NCI-H524 treated with DMSO at 0.1 percent for 48 hours (cell line): Measurements from ENCODE around the gene ANP32A.

Source experiments
- DNase-seq: peaks from one replicate; lab custom pipeline; 2025; lab: John Stamatoyannopoulos, UW

The ANP32A gene

DNA sequence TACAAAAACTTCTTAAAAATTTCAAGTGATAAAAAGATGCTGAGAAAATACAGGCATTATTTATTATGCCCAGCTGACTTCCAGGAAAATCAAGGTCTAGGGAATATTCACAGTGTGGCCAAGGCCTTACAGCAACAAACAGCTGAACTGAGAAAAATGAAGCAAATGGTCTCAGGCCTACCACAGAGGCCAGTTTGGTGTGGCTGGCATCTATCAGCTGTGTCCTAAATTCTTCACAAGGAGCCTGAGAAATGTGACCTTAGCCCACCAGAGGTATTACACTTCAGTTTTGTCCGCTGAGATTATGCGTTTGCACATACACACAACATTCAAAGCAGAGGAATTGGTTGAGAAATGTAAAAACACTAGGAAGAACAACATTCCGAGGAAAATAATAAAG lies 77.4 kb downstream of the ANP32A start:
- no peak for DNase-seq

DNA sequence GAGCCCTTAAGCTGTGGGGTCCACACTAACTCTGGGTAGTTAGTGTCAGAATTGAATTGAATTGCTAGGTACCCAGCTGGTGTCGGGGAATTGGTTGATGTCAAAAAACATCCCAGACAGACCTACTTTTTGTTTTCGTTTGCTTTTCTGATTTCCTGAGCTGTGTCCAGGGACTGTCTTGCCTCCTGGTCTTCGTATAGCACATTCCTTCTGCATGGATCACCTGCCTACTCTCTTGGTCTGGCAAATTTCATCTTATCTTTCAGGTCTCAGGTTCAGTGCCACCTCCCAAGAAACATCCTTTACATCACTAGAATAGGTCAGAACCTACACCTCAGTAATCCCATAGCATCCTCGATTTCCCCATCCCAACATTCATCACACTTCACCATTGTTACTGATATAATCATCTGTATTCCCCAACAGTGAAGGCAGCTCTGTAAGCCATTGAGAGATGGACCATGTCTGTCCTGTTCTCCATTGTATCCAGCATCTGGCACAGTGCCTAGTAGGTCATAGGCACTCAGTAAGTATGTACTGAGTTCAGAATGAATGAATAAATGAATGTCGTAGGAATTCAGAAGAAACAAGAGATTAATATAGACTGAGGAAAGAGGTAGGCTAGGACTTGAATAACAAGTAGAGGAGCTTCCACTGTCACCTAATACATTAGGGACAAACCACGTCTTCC lies 81.2 kb downstream of the ANP32A start:
- DNase-seq: no peak

DNA sequence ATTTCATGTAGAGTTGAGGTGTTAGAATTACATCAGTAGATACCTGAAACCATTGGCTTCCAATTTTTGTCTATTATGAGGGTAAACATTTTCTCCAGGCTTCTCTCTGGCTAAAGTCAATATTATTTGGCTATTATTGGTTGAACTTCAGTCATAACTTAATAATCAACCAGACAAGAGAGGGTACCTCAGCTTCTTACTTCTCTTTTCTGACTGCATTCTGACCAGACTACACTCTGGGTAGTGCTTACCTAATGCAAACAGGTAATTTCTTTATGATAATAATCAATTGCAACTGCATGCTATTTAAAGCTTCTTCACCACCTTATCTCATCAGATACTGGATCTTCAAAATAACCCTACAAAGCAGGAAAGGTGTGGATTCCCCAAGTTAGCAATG lies 85.1 kb downstream of the ANP32A start:
- DNase-seq: no peak

DNA sequence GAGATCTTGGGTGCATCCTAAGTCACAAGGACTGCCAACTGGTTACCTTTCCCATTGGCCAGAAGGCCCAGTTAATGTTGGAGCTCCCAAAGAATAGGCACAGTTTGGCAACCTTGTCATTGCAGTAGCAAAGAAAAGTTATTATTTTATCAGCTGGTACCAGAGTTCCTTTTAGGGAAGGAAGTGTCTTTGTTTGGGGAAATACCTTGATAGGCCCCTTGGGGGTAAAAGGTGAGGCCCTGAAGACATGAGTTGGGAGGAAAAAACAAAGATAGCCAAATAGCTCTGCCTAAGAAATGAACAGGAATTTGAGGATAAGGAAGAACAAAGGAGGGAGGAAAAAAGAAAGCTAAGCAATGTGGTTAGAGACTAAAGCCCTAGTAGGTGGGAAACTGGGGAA lies 85.8 kb downstream of the ANP32A start:
- no peak for DNase-seq

DNA sequence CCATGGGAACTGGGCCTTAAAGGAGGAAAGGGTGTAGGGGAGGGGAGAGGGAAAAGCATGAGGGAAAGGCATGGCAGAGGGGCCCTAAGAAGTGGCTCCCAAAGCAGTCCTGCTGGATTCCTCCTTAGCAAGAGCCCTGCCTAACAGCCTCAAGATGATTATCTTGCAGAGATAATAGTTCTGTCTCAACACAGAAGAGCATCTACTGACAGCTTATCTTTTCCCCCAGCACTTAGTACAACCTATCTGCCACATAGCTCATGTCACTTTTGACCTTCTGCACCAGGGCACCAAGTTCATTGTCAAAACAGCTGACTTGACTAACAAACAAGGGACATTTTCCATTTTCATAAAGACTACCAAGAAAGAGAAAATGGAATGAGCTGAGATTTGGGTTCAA lies 86.3 kb downstream of the ANP32A start:
- no peak for DNase-seq

DNA sequence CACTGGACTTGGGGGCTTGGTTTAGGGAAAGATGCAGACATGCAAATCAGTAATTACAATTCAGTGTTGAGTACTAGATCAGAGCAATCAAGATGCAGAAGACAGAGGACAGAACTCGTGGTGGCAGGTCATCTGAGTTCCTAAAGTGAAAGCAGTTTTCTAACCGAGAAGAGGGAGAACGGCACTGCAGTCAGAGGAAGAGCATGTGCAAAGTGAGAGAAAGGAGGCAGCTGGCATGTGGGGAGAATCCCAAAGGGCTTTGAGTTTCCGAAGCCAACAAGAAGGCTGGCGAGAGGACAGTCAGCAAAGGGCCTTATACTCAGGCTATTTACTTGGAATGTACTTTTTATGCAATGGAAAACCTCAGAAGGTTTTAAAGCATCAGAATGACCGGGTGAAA lies 87.0 kb downstream of the ANP32A start:
- no peak for DNase-seq

DNA sequence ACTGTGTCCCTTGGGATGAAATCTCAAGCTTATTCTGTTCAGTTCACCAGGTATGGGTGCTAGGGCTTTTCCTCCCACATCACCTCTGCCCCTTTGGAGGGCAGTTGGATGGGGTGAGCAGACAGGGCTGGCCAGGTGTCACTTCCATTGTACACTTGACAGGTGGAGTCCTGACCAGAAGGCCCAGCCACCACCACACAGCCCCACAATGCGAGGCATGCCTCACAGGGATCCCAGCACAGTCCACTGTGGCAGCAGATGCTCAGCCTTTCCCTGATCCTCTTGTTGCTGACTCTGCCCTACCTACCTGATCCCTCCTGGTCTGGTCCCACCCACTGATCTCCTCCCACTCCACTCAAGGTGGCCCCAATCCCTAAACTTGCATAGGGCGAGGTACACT lies 88.2 kb downstream of the ANP32A start:
- DNase-seq: no peak

DNA sequence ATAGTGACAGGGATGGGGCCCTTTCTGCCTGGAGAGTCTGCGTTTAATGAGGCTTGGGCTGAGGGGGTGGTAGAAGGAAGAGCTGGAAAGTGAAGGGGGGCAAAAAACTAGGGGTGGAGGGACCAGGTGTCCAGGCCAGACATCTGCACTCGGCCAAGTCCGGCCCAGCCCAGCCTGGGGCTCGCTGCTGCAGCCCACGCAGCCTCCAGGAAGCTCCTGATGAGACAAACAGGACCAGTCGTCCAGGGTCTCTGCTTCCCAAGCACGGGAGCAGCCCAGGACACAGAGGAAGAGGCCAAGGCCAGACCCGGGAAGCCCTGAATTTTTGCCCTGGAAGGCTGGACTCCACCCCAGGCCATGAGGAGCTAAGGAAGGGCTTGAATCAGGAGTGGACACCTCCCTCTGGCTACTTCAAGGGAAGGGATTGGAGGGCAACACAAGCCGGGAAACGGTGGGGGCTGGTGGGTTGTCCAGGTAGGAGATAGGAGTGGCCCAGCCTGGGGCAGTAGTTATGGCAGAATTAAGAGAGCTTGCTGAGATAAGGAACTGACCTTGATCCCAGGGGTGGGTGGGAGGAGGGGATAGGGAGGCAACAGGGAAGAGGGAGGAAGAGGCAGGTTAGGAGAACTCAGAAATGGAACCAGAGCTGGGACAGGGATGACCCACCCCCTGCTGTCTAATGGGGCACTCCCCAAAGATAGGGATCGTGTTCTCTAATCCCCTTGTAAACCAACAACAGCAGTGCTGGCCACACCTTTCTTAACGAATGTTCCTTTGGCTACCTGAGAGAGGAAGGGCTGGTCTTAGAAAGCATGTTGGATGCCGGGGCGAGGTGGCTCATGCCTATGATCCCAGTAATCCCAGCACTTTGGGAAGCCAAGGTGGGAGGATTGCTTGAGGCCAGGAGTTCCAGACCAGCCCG lies 89.5 kb downstream of the ANP32A start:
- DNase-seq: no peak

DNA sequence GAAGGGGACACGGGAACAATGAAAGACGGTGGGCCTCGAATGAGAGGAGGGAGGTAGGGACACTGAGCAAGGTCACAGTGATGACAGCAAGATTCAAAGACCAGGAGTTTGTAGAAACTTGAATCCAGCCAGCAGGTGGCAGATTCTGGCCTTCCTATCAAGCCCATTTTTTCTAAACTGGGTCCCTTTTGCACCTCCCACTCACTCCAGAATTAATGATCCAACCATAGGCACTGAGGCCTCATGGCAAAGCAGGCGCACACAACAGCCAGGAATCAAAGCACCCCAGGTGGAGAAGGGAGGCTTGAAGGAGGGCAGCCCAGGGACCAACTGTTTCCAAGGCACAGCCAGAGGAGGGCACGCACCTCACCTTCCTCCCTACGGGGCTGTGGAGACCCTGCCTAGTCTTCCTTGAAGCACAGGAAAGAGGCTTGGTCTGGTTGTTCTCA lies 90.2 kb downstream of the ANP32A start:
- DNase-seq: no peak

DNA sequence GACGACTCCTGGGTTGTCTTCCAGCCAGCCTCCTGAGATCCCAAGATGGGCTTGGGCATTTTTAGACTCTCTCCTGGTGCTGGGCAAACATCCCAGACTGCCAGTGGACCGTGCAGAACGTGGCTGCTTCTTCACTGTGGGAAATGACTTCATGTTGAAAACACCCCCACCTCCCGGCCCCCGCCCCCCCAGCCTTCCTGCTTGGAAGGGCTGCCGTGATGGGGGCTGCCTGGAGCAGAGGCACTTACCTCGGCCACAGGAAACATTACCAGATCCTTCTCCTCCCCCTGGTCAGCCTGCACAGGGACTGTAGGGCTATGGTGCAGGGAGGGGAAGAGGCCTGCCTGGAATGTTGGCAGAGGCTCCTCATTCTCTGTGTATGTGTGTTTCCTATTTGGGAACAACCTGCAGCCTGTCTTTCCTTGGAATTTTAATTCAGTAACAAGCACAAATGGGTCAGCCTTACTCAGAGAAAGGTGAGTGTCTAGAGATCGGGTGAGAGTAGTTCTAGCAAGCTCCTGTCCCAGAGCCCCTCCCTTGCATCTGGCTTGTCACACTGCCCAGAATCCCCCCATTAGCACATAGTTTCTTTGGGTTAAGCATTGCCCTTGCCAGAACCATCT lies 90.8 kb downstream of the ANP32A start:
- no peak for DNase-seq
